Prostate gland (tissue), 2 donors: ENCODE data around the gene SYTL5. TPM values are rescaled to one million over a fixed set of nuclear protein-coding genes. Genes with fewer than 3 reads are reported as not detected.

Experiments used
- DNase-seq: peaks from one replicate; pipeline ENCODE4 v3.0.0-alpha.2; 2019; ENCODE audit warnings: low spot score
- H3K27ac ChIP-seq, 2 donors: fragments of 200-600 bp; sonication (generic); 2 replicates each; pipeline ENCODE4 v1.5.1; 2017 to 2019
- H3K27me3 ChIP-seq: fragments of 200-600 bp; sonication (generic); replicated peaks from 2 replicates; pipeline ENCODE4 v1.5.1; 2019; ENCODE audit not compliant: insufficient read depth
- H3K36me3 ChIP-seq, 2 donors: fragments of 200-600 bp; sonication (generic); 1 replicate in 1 of 2; 2 replicates in 1 of 2; pipeline versions ENCODE4 v1.5.1 to v1.8.1; 2017 to 2019
- H3K4me1 ChIP-seq: fragments of 200-600 bp; sonication (generic); replicated peaks from 2 replicates; pipeline ENCODE4 v1.5.1; 2019
- H3K4me3 ChIP-seq, 2 donors: fragments of 200-600 bp; sonication (generic); 2 replicates each; pipeline ENCODE4 v1.5.1; 2017 to 2019
- H3K9me3 ChIP-seq: fragments of 200-600 bp; sonication (generic); 2 replicates; pipeline ENCODE4 v1.5.1; 2017
- CTCF ChIP-seq, 4 experiments: fragments of 200-600 bp in 2 of 4; fragments of 450-650 bp in 2 of 4; sonication (generic) in 2 of 4; IDR thresholded peaks; 1 replicate in 3 of 4; 2 replicates in 1 of 4; pipeline ENCODE4 v1.5.1; 2016 to 2019; ENCODE audit warnings: antibody characterized with exemption in 4 of 4, mild to moderate bottlenecking in 2 of 4, moderate library complexity in 2 of 4
- POLR2A ChIP-seq: fragments of 450-650 bp; IDR thresholded peaks from one replicate; pipeline ENCODE4 v1.6.1; 2016; ENCODE audit warnings: antibody characterized with exemption, mild to moderate bottlenecking
- POLR2AphosphoS5 ChIP-seq: sonication (generic); formaldehyde crosslinking; IDR thresholded peaks from one replicate; pipeline ENCODE4 v1.6.1; 2017; ENCODE audit warnings: antibody characterized with exemption
- WGBS: methylation state at CpG from one replicate; pipeline ENCODE4 v1.1.5; 2018; 5-methylcytosine and 5-hydroxymethylcytosine counted together
- intact Hi-C: fragments of 100-400 bp; cut with DNase I; formaldehyde crosslinking; loops from one replicate; pipeline ENCODE4 v1.14.2; 2022
- total RNA-seq, 2 donors: library from RNA; depleted of rRNA; stranded (reverse); fragments of >200 nt; gene quantifications; one replicate each; pipeline ENCODE4 v1.1.0, GENCODE V29; 2016

SYTL5 gene
- total RNA-seq, 2 donors from 2014 or later: 2.1 to 2.9 TPM

- no peaks in the 10 kb centered on the region for H3K36me3 ChIP-seq
- H3K27me3 ChIP-seq: no peaks in the 10 kb centered on the region
- no peaks in the 10 kb centered on the region for H3K9me3 ChIP-seq
- no peaks in the 10 kb centered on the region for H3K4me1 ChIP-seq
- no peak overlapping the region for H3K4me3 ChIP-seq
- no peak overlapping the region for H3K27ac ChIP-seq
- no peak for DNase-seq
- intact Hi-C loops: no loop called here
- no peak for TF ChIP-seq POLR2A
- no peak for TF ChIP-seq CTCF (IDR thresholded peaks at IDR 0.05)
- no peak for TF ChIP-seq POLR2AphosphoS5
- 44% methylated on average over 4 of the region's 4 CpGs for WGBS
Observed at GRCh38 chrX:38095971-38096529, 89.7 kb downstream of the SYTL5 start.

- no peak for DNase-seq
- intact Hi-C loops: no loop called here
- Histone ChIP-seq H3K4me1 (no peaks in the 10 kb centered on the region), H3K27ac (no peak overlapping the region), H3K4me3 (no peak overlapping the region), H3K9me3 (no peaks in the 10 kb centered on the region), H3K27me3 (no peaks in the 10 kb centered on the region), H3K36me3 (no peaks in the 10 kb centered on the region)
- TF ChIP-seq POLR2A: no peak
- no peak for TF ChIP-seq CTCF (IDR thresholded peaks at IDR 0.05)
- no peak for TF ChIP-seq POLR2AphosphoS5
Observed at GRCh38 chrX:38099688-38100087, 93.3 kb downstream of the SYTL5 start.

GRCh38 chrX:38102240-38102639 is 95.9 kb downstream of the SYTL5 start:
- H3K4me1 ChIP-seq: no peaks in the 10 kb centered on the region
- H3K36me3 ChIP-seq: no peaks in the 10 kb centered on the region
- intact Hi-C loops: no loop called here
- no peak for DNase-seq
- H3K9me3 ChIP-seq: no peaks in the 10 kb centered on the region
- no peaks in the 10 kb centered on the region for H3K27me3 ChIP-seq
- no peak overlapping the region for H3K27ac ChIP-seq
- H3K4me3 ChIP-seq: no peak overlapping the region
- TF ChIP-seq POLR2A (no peak), POLR2AphosphoS5 (no peak), CTCF (IDR thresholded peaks at IDR 0.05) (no peak)
- 90% methylated on average over 2 of the region's 2 CpGs for WGBS

GRCh38 chrX:38102875-38103274 is 96.5 kb downstream of the SYTL5 start:
- 100% methylated on average over 1 of the region's 1 CpG for WGBS
- Histone ChIP-seq H3K4me1 (no peaks in the 10 kb centered on the region), H3K4me3 (no peak overlapping the region), H3K36me3 (no peaks in the 10 kb centered on the region), H3K9me3 (no peaks in the 10 kb centered on the region), H3K27me3 (no peaks in the 10 kb centered on the region), H3K27ac (no peak overlapping the region)
- no peak for DNase-seq
- TF ChIP-seq POLR2AphosphoS5: no peak
- no peak for TF ChIP-seq POLR2A
- no peak for TF ChIP-seq CTCF (IDR thresholded peaks at IDR 0.05)
- intact Hi-C loops: no loop called here
